ENCODE measurements around the gene HPF1. TPM values are rescaled to one million over a fixed set of nuclear protein-coding genes. Genes with fewer than 3 reads are reported as not detected.

The HPF1 gene
- total and polyA plus RNA-seq, 8 donors = 0.58 to 27.1 (median 20.4) TPM; not detected in 1

- H3K27me3 ChIP-seq = no peaks in the 10 kb centered on the region
- H3K4me1 ChIP-seq = no peaks in the 10 kb centered on the region
- TF ChIP-seq EP300 (IDR thresholded peaks at IDR 0.05) (no peak), CTCF (IDR thresholded peaks at IDR 0.05) (no peak), POLR2A (IDR thresholded peaks at IDR 0.05) (no peak), POLR2AphosphoS5 (IDR thresholded peaks at IDR 0.05) (no peak)
- 76 to 94% (median 89%) methylated on average over 2 of the region's 2 CpGs for WGBS, 5 donors
- H3K4me3 ChIP-seq = no peak overlapping the region
- no peak overlapping the region for H3K27ac ChIP-seq
- H3K9me3 ChIP-seq = no peaks in the 10 kb centered on the region
- no peak for DNase-seq
- peaks cover 3 to 48% (median 31%) of the 10 kb centered on the region in 4 donors for H3K36me3 ChIP-seq
- intact Hi-C loops (cut with DNase I; ENCODE audit: low total_unique reads) = no loop called here
Measured at GRCh38 chr4:169707958-169708643, 49.6 kb downstream of the HPF1 start.

- intact Hi-C loops (cut with DNase I; ENCODE audit: low total_unique reads) = no loop called here
- DNase-seq = no peak
- H3K9me3 ChIP-seq = no peaks in the 10 kb centered on the region
- H3K27me3 ChIP-seq = no peaks in the 10 kb centered on the region
- H3K36me3 ChIP-seq = peaks cover 7 to 68% (median 61%) of the 10 kb centered on the region in 4 donors
- no peaks in the 10 kb centered on the region for H3K4me1 ChIP-seq
- H3K27ac ChIP-seq = no peak overlapping the region
- TF ChIP-seq EP300 (IDR thresholded peaks at IDR 0.05) = no peak
- no peak for TF ChIP-seq POLR2AphosphoS5 (IDR thresholded peaks at IDR 0.05)
- no peak for TF ChIP-seq POLR2A (IDR thresholded peaks at IDR 0.05)
- no peak for TF ChIP-seq CTCF (IDR thresholded peaks at IDR 0.05)
- 94 to 98% (median 97%) methylated on average over 5 of the region's 5 CpGs for WGBS, 5 donors
- H3K4me3 ChIP-seq = no peak overlapping the region
Measured at GRCh38 chr4:169698331-169698730, 59.4 kb downstream of the HPF1 start.

- Histone ChIP-seq H3K36me3 (peaks cover 0 to 51% (median 34%) of the 10 kb centered on the region in 4 donors), H3K4me3 (no peak overlapping the region), H3K27ac (no peak overlapping the region), H3K9me3 (no peaks in the 10 kb centered on the region), H3K4me1 (no peaks in the 10 kb centered on the region), H3K27me3 (no peaks in the 10 kb centered on the region)
- intact Hi-C loops (cut with DNase I; ENCODE audit: low total_unique reads) = no loop called here
- TF ChIP-seq CTCF (IDR thresholded peaks at IDR 0.05) (no peak), EP300 (IDR thresholded peaks at IDR 0.05) (no peak), POLR2A (IDR thresholded peaks at IDR 0.05) (no peak), POLR2AphosphoS5 (IDR thresholded peaks at IDR 0.05) (no peak)
- WGBS, 5 donors = 85 to 96% (median 94%) methylated on average over 5 of the region's 5 CpGs
- no peak for DNase-seq
Measured at GRCh38 chr4:169690787-169691186, 67.0 kb downstream of the HPF1 start.

GRCh38 chr4:169689681-169690080 lies 68.1 kb downstream of the HPF1 start:
- whole genome bisulfite sequencing, 5 donors = 94 to 100% (median 98%) methylated on average over 1 of the region's 1 CpG
- H3K9me3 ChIP-seq = no peaks in the 10 kb centered on the region
- DNase-seq = no peak
- TF ChIP-seq POLR2A (IDR thresholded peaks at IDR 0.05) (no peak), CTCF (IDR thresholded peaks at IDR 0.05) (no peak), POLR2AphosphoS5 (IDR thresholded peaks at IDR 0.05) (no peak), EP300 (IDR thresholded peaks at IDR 0.05) (no peak)
- H3K4me1 ChIP-seq = no peaks in the 10 kb centered on the region
- H3K27ac ChIP-seq = no peak overlapping the region
- H3K36me3 ChIP-seq = peaks cover 0 to 52% (median 34%) of the 10 kb centered on the region in 4 donors
- intact Hi-C loops (cut with DNase I; ENCODE audit: low total_unique reads) = no loop called here
- no peak overlapping the region for H3K4me3 ChIP-seq
- no peaks in the 10 kb centered on the region for H3K27me3 ChIP-seq
